HG02852 (cell line): ENCODE measurements around the gene MAD2L1BP.
A peak's percentile ranks its signal among the peaks of the same experiment; 100 is the strongest.

Source experiments
- ATAC-seq: cut with Tn5 transposase; IDR thresholded peaks from one replicate; pipeline ENCODE4 v1.9.1; 2021; ENCODE audit warnings: mild to moderate bottlenecking, moderate library complexity; ENCODE audit not compliant: unreplicated experiment

MAD2L1BP gene

DNA sequence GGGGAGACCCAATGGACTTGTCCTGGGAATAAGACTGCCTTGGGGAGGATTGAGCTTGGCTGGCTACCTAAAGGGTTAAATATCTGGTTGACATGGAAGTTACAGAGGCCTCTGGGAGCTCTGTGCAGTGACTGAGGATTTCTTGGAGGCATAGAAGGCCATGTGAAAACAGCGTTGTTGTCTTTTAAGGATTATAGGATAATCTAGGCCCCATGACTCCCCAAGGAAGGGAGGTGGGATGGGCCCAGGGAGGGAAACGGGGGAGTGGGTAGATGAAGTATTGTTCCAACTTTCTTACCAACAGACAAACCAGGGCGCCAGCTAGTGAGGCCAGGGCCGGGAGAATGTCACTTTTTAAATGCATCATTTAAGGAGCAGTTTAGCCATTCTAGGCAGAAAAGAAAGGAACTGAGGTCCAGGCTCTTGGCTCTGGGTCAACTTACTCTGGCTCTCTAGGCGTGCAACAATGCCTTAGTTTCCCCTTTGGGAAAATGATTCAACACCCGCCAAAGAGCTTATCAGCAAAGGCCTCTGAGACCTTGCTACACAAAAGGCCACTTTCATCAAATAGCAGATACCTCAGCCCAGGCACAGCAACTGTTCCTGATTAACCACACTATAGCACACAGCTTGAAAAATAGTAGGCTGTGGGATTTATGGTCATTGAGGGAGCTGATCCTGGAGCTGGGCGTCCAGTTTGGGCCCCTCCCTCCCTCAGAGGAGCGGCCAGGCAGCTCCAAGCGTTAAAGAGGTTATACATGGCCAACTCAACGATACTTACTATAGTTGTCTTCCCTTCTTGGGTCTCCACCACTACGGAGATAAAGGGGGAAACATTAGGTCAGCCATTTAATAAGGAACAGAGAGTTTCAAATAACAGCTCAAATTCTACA is 44.9 kb downstream of the MAD2L1BP start:
- no peak for ATAC-seq

DNA sequence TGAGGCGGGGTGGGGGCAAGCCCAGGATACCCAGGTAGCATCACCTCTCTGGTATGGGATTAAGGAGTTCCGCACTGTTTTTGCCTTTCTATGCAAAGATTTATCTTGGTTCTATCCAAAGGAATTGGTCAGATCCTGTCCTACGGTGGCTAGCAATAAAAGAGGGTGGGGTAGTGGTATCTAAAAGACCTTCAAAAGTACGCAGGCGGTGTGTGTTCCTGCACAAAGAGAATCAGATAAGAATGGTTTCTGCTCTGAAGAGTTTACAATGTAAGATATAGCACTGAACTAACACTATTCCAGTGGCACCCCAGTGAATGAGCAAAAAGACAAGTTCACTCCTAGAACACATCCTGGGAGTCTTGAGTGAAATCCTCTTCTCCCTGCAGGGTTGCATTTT is 45.7 kb downstream of the MAD2L1BP start:
- no peak for ATAC-seq

DNA sequence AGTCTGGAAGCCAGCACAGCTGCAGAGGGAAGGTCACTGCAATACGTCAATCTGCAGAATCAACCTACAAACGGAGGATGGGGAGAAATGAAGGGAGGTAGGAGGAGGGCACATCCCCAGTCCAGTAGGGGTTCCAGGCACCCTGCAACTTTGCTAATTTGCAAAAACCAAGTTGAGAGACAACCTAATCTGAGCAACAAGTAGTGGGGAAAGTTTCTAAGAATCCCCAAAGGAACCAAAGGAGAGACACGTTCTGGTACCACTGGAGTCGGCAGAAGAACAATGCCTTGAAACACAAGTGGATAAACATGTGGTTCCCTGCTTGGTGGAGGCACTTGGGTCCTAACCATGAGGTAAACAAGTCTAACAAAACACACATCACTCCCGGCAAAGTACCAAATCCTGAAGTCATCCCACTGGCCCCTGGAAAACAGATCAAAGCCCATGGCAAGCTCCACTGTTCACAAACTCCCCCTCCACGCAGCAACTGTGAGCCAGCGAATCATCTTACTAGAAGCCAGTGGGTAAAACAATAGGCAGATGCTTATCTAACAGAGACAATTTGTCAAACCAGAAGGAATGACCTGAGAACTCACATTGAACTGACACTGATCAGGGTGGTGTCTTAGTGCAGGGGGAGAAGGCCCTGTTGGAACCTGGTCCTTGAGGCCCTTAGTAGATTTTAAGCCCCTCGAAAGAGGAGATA is 47.2 kb downstream of the MAD2L1BP start:
- ATAC-seq: no peak

DNA sequence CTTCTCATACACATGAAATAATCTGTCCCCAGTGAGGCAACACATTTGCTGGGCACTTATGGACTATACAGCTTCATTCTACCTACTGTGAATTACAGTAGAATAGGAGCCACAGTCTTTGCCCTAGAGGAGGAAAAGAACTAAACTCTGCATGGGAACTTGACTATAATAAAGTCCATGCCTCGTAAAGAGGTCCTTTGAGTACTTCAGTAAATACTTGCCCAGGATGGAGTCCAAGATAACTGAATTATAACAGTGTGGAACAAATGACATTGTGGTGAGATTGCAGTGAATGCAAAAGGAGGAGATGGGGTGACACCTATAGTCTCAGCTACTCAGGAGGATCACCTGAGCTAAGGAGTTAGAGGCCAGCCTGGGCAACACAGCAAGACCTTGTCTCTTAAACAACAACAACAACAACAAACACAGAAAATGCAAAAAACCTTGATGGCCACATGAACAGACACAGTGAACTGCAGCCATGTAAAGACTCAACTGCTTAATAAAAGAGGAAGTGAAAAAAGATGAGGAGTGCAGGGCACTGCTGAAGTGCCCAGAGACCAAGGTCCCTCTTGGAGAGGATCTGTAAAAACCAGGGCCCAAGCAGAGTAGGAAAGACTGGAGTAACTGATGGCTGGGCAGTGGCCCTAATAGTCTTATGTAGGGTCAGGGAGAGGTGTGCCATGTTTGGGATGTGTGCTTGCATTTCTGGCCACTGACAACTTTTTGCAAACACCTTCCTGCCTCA is 48.2 kb downstream of the MAD2L1BP start:
- ATAC-seq: no peak

DNA sequence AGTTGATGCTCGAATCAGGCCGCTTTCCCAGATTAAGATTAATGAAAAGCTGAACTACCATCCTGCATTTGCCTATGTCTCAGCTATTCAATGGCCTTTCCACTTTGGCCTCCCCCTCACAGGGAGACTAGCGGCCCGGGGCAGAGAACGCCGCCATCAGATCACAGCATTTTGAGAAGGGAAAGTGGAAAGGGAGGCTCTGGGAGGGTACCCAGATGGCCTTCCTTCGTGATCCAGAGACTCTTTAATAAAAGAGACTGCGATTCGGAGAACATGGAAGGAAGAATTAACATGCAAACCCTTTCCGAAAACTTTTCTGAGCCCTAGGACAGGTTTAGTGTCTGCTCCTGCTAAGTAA is 51.4 kb downstream of the MAD2L1BP start:
- ATAC-seq: no peak

DNA sequence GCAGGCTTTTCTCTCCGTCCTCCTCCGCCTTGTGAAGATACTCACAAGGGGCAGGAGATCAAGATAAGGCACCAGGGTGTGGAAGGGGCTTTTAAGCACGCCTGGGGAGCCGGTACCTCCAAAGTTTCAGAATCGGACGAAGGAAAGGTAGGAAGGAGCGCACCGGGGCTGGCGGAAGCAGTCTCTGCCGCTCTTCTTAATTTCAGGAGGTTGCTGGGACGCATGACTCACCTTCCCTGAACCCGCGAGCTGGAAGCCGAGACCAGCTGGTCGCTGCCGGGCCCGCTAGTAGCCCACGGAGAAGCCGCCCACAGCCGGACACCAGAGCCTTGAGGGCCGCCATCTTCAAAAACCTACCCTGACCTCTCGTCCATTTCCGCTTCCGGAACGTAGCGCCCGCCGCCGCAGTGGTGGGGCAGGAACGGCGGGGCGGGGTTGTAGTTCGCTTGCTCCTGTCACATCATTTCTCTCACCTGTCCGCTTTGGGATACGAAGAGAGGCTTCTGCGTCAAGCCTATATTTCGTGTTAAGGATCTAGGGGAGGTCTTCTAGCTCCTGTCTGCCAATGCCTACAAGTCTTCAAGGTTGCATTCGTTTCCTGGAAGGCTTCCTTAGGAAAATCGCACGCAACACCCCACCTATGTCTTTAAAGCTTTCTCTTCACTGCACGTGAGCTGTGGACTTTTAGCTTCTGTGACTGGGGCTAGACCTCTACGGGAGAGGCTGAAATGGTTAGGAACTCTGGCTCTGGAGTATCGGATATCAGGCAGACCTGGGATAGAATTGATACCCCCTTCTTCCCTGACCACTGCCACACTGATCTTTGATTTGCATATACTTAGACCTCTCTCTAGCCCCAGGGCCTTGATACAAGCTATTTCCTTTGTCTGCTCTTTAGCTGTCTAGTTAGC is 52.1 kb downstream of the MAD2L1BP start, which contains the start of gene MRPS18A:
MRPS18A (minus strand) TSS at position 355 of the 911 bp plus-strand sequence; CDS start at position 343, 12 bp downstream.
- peak; percentile 94 for ATAC-seq

DNA sequence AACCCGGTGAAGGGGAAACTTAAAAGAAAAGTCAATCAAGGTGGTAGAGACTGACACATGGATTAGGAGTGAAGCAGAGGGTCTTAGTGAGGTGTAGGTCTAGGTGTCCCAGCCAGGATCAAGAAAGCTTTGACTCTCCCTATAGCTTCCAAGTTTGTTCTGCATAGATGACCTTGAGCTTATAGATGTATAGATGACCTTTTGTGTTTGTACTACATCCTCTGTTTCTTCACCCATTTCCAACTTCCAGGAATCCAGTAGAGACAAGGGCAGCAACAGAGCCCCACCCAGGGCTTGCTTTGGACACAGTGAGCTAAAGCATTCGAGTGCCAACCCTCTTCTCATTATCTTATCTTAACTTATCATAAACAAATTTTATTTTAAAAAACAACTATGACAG is 53.8 kb downstream of the MAD2L1BP start:
- ATAC-seq: no peak
